ENCODE results near the gene MGST3.

- TF ChIP-seq, protein P1, sequence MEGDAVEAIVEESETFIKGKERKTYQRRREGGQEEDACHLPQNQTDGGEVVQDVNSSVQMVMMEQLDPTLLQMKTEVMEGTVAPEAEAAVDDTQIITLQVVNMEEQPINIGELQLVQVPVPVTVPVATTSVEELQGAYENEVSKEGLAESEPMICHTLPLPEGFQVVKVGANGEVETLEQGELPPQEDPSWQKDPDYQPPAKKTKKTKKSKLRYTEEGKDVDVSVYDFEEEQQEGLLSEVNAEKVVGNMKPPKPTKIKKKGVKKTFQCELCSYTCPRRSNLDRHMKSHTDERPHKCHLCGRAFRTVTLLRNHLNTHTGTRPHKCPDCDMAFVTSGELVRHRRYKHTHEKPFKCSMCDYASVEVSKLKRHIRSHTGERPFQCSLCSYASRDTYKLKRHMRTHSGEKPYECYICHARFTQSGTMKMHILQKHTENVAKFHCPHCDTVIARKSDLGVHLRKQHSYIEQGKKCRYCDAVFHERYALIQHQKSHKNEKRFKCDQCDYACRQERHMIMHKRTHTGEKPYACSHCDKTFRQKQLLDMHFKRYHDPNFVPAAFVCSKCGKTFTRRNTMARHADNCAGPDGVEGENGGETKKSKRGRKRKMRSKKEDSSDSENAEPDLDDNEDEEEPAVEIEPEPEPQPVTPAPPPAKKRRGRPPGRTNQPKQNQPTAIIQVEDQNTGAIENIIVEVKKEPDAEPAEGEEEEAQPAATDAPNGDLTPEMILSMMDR (IDR thresholded peaks at IDR 0.05; ENCODE audit: low read depth, low read length, poor library complexity, severe bottlenecking), result no peak
- TF ChIP-seq EZH2phosphoT487 (IDR thresholded peaks at IDR 0.05; ENCODE audit: borderline replicate concordance, low read length), result no peak
These were observed 67.7 kb downstream of the MGST3 start for GRCh38 chr1:165698761-165699052.

Measured in DOHH2 (cell line).